ENCODE results near the gene WIPF1. TPM values are rescaled to one million over a fixed set of nuclear protein-coding genes. Genes with fewer than 3 reads are reported as not detected.
A peak's percentile ranks its signal among the peaks of the same experiment; 100 is the strongest.

Gene WIPF1
- total and polyA plus RNA-seq, 2 donors (not counting 3 experiments of a cell fraction or from before 2014, with no cell fraction given): 15.3 to 42.0 TPM

- dilution Hi-C loops (cut with MboI; ENCODE audit: extremely low pct_ligation_motif_present, low sequenced_read_pairs) (no loop called here), intact Hi-C loops (cut with micrococcal nuclease) (loop anchor here (1.0 kb wide), 1 partner anchor 83 kb away; no protein-coding TSS in a partner anchor)
- H3K4me3 ChIP-seq (replicated peaks in 1 of 3; ENCODE audit: insufficient read depth in 1 of 3, low read depth in 1 of 3, low read length in 3 of 3): no peak overlapping the region
- no peak overlapping the region for H3K9ac ChIP-seq (replicated peaks; ENCODE audit: extremely low read depth, insufficient read depth, low read length)
- no peak overlapping the region for H3K27ac ChIP-seq (ENCODE audit: insufficient read depth, low read depth, low read length)
- ChIA-PET CTCF (interaction anchor here (1.5 kb wide), 1 partner anchor 76 kb away, joined by 3 read pairs; no protein-coding TSS in a partner anchor), POLR2A (no interaction called here)
- no peaks in the 10 kb centered on the region for H3K27me3 ChIP-seq (ENCODE audit: control insufficient read depth in 2 of 2, insufficient read depth in 2 of 2, low read length in 2 of 2)
- no peaks in the 10 kb centered on the region for H3K9me1 ChIP-seq (replicated peaks; ENCODE audit: control insufficient read depth, extremely low read depth, insufficient read depth, low read length)
- H3K36me3 ChIP-seq (ENCODE audit: control insufficient read depth in 2 of 2, extremely low read depth in 1 of 2, insufficient read depth in 2 of 2, low read length in 2 of 2): no peaks in the 10 kb centered on the region
- TF ChIP-seq JUN (IDR thresholded peaks at IDR 0.05; ENCODE audit: borderline replicate concordance, insufficient read depth, insufficient read length, low read depth) (no peak), CTCF (IDR thresholded peaks at IDR 0.05; ENCODE audit: extremely low read depth in 1 of 2, insufficient read depth in 1 of 2, low read depth in 1 of 2, low read length in 2 of 2) (peak; percentile 10 to 22)
- H4K20me1 ChIP-seq (replicated peaks; ENCODE audit: control insufficient read depth, extremely low read depth, insufficient read depth, low read length): no peaks in the 10 kb centered on the region
- no peak overlapping the region for H3K4me2 ChIP-seq (ENCODE audit: insufficient read depth, low read length)
- no TSS peak for BruUV-seq (replicated peaks)
- DNase-seq (ENCODE audit: low read depth, low spot score): peak; percentile 34
- H3K9me3 ChIP-seq (replicated peaks; ENCODE audit: control insufficient read depth, insufficient read depth, low read length): no peaks in the 10 kb centered on the region
- no peak overlapping the region for H2AFZ ChIP-seq (ENCODE audit: low read depth, low read length)
- no peaks in the 10 kb centered on the region for H3K79me2 ChIP-seq (ENCODE audit: control insufficient read depth, insufficient read depth, low read length)
- FAIRE-seq: no peak
- H3K4me1 ChIP-seq (ENCODE audit: control insufficient read depth, extremely low read depth, insufficient read depth, low read length): no peaks in the 10 kb centered on the region
These were observed 8.1 kb upstream of the WIPF1 start for GRCh38 chr2:174605687-174606086.

DNA sequence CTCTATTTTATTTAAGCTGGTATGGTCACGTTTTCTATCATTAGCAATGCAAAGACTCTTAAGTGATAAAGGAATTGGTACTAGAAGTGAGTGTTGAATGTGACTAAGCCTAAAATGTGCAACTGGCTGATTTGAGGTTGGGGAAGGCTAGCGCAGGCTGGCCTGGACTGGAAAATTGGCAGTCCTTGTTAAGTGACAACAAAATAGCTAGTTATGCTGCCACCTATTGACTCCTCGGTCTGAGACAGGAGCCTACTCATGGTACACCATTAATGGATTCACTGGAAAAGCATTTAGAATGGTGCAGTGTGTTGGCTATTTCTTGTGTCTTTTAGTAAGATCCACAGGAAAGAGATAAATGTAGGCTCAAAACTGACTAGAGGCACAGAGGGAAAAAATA, 5.7 kb upstream of the WIPF1 start:
- no TSS peak for BruUV-seq (replicated peaks)
- dilution Hi-C loops (cut with MboI; ENCODE audit: extremely low pct_ligation_motif_present, low sequenced_read_pairs): no loop called here
- Histone ChIP-seq H3K4me3 (replicated peaks in 1 of 3; ENCODE audit: insufficient read depth in 1 of 3, low read depth in 1 of 3, low read length in 3 of 3) (no peak overlapping the region), H3K9me3 (replicated peaks; ENCODE audit: control insufficient read depth, insufficient read depth, low read length) (no peaks in the 10 kb centered on the region), H3K4me2 (ENCODE audit: insufficient read depth, low read length) (no peak overlapping the region), H2AFZ (ENCODE audit: low read depth, low read length) (no peak overlapping the region), H3K36me3 (ENCODE audit: control insufficient read depth in 2 of 2, extremely low read depth in 1 of 2, insufficient read depth in 2 of 2, low read length in 2 of 2) (no peaks in the 10 kb centered on the region), H3K79me2 (ENCODE audit: control insufficient read depth, insufficient read depth, low read length) (no peaks in the 10 kb centered on the region), H4K20me1 (replicated peaks; ENCODE audit: control insufficient read depth, extremely low read depth, insufficient read depth, low read length) (no peaks in the 10 kb centered on the region), H3K9ac (replicated peaks; ENCODE audit: extremely low read depth, insufficient read depth, low read length) (no peak overlapping the region), H3K27me3 (ENCODE audit: control insufficient read depth in 2 of 2, insufficient read depth in 2 of 2, low read length in 2 of 2) (no peaks in the 10 kb centered on the region), H3K27ac (ENCODE audit: insufficient read depth, low read depth, low read length) (no peak overlapping the region), H3K9me1 (replicated peaks; ENCODE audit: control insufficient read depth, extremely low read depth, insufficient read depth, low read length) (no peaks in the 10 kb centered on the region), H3K4me1 (ENCODE audit: control insufficient read depth, extremely low read depth, insufficient read depth, low read length) (peaks cover under 1% of the 10 kb centered on the region)
- FAIRE-seq (peak; percentile 74), DNase-seq (ENCODE audit: low read depth, low spot score) (peak; percentile 62)
- intact Hi-C loops (cut with micrococcal nuclease): loop anchor here (1.0 to 2.0 kb wide), 3 partner anchors 25 to 141 kb away; no protein-coding TSS in a partner anchor
- ChIA-PET POLR2A (no interaction called here), CTCF (interaction anchor here (0.7 to 2.8 kb wide), 18 partner anchors 9 to 141 kb away, joined by 3 to 43 read pairs (median 4); no protein-coding TSS in a partner anchor)
- TF ChIP-seq MYC (IDR thresholded peaks at IDR 0.05; ENCODE audit: low read depth, low read length): no peak
- TF ChIP-seq CTCF (IDR thresholded peaks at IDR 0.05; ENCODE audit: extremely low read depth in 1 of 2, insufficient read depth in 1 of 2, low read depth in 1 of 2, low read length in 2 of 2): peak; percentile 48 to 56

Data from endothelial cell of umbilical vein (primary cell).